GM18499 (cell line): Measurements from ENCODE around the gene NLN.
"Not testable (repeated sequence)": the region's sequence is repeated elsewhere in the genome, so short reads cannot be mapped to it uniquely, and the experiment has no call there.

Source experiments
- ATAC-seq: cut with Tn5 transposase; IDR thresholded peaks from one replicate; pipeline ENCODE4 v1.9.1; 2021; ENCODE audit warnings: moderate number of reproducible peaks; ENCODE audit not compliant: insufficient read depth, unreplicated experiment

Gene NLN

GRCh38 chr5:65730910-65731309 is 8.9 kb downstream of the NLN start:
- no peak for ATAC-seq

- ATAC-seq, result not testable (repeated sequence)
These were observed 10.0 kb downstream of the NLN start for GRCh38 chr5:65732046-65732445.

- ATAC-seq, result not testable (repeated sequence)
These were observed 12.3 kb downstream of the NLN start for GRCh38 chr5:65734196-65734775.

- ATAC-seq, result no peak
These were observed 12.9 kb downstream of the NLN start for GRCh38 chr5:65734921-65735320.

- no peak for ATAC-seq
These were observed 14.0 kb downstream of the NLN start for GRCh38 chr5:65736011-65736410.

GRCh38 chr5:65737842-65738241 is 15.8 kb downstream of the NLN start:
- no peak for ATAC-seq

- no peak for ATAC-seq
These were observed 16.3 kb downstream of the NLN start for GRCh38 chr5:65738305-65738704.

GRCh38 chr5:65739162-65739561 is 17.2 kb downstream of the NLN start:
- ATAC-seq, result no peak

GRCh38 chr5:65742565-65743231 is 20.7 kb downstream of the NLN start:
- ATAC-seq, result no peak

GRCh38 chr5:65749221-65749844 is 27.3 kb downstream of the NLN start:
- ATAC-seq, result no peak

- ATAC-seq, result no peak
These were observed 28.0 kb downstream of the NLN start for GRCh38 chr5:65749956-65750355.

- no peak for ATAC-seq
These were observed 28.9 kb downstream of the NLN start for GRCh38 chr5:65750938-65751337.

GRCh38 chr5:65753189-65753588 is 31.2 kb downstream of the NLN start:
- no peak for ATAC-seq

- no peak for ATAC-seq
These were observed 36.6 kb downstream of the NLN start for GRCh38 chr5:65758546-65759144.

- no peak for ATAC-seq
These were observed 38.7 kb downstream of the NLN start for GRCh38 chr5:65760504-65761275.

GRCh38 chr5:65762234-65762633 is 40.2 kb downstream of the NLN start:
- ATAC-seq, result no peak

GRCh38 chr5:65765582-65765981 is 43.6 kb downstream of the NLN start:
- no peak for ATAC-seq

- no peak for ATAC-seq
These were observed 44.2 kb downstream of the NLN start for GRCh38 chr5:65766175-65766574.

- ATAC-seq, result no peak
These were observed 44.8 kb downstream of the NLN start for GRCh38 chr5:65766781-65767180.

- no peak for ATAC-seq
These were observed 45.6 kb downstream of the NLN start for GRCh38 chr5:65767565-65767964.
